Measurements from ENCODE around the gene TMEM54. TPM values are rescaled to one million over a fixed set of nuclear protein-coding genes. Genes with fewer than 3 reads are reported as not detected.

Gene TMEM54
- total RNA-seq, 2 donors from 2014 or later, result 8.6 to 12.3 TPM

DNA sequence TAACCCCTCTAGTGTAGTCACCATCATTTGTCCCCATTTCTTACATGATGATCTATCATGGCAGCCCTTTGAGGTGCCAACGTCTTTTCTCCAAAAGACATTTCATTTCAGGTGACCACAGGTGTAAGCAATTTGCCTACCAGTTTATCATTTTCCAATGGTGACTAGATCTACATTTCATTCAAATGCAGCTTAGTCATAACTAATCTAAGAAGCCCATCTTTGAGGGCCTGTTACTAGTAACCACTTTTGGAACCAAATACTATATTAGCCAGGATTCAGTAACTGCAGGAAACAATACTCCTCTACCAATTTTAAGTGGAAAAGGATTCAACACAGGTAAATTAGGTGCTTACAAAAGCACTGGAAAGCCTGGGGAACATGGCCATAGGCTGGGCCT lies 30.6 kb upstream of the TMEM54 start:
- peaks cover 9% of the 10 kb centered on the region for H3K27me3 ChIP-seq (ENCODE audit: control insufficient read depth, insufficient read depth, low read length, poor library complexity, severe bottlenecking)
- H3K4me1 Mint-ChIP-seq, result peaks cover 7% of the 10 kb centered on the region
- peaks cover 6% of the 10 kb centered on the region for H3K4me1 ChIP-seq (ENCODE audit: control insufficient read depth, insufficient read depth, low read length)
- peaks cover 17% of the 10 kb centered on the region for H3K36me3 ChIP-seq (ENCODE audit: control insufficient read depth, insufficient read depth, low read length)
- H3K36me3 Mint-ChIP-seq (ENCODE audit: low read depth), result peaks cover 11% of the 10 kb centered on the region
- no peak overlapping the region for H3K4me3 ChIP-seq (ENCODE audit: low read length)
- H3K9me3 ChIP-seq (ENCODE audit: control insufficient read depth, low read length), result peaks cover 6% of the 10 kb centered on the region
- H3K9ac ChIP-seq (ENCODE audit: extremely low read depth, low read length, poor library complexity, severe bottlenecking), result no peak overlapping the region
- peaks cover 35% of the 10 kb centered on the region for H3K27me3 Mint-ChIP-seq (ENCODE audit: insufficient read depth)
- no peak overlapping the region for H3K27ac Mint-ChIP-seq
- no peak for DNase-seq
- TF ChIP-seq, protein P1, sequence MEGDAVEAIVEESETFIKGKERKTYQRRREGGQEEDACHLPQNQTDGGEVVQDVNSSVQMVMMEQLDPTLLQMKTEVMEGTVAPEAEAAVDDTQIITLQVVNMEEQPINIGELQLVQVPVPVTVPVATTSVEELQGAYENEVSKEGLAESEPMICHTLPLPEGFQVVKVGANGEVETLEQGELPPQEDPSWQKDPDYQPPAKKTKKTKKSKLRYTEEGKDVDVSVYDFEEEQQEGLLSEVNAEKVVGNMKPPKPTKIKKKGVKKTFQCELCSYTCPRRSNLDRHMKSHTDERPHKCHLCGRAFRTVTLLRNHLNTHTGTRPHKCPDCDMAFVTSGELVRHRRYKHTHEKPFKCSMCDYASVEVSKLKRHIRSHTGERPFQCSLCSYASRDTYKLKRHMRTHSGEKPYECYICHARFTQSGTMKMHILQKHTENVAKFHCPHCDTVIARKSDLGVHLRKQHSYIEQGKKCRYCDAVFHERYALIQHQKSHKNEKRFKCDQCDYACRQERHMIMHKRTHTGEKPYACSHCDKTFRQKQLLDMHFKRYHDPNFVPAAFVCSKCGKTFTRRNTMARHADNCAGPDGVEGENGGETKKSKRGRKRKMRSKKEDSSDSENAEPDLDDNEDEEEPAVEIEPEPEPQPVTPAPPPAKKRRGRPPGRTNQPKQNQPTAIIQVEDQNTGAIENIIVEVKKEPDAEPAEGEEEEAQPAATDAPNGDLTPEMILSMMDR (conservative IDR thresholded peaks at IDR 0.05), result no peak
- no peak overlapping the region for H3K27ac ChIP-seq (ENCODE audit: low read depth, low read length)
- no peak overlapping the region for H3K4me3 Mint-ChIP-seq
- WGBS, 2 experiments (ENCODE audit: insufficient coverage in 1 of 2, insufficient read length in 1 of 2), result 95 to 100% methylated on average over 1 of the region's 1 CpG
- H3K9me3 Mint-ChIP-seq, result no peaks in the 10 kb centered on the region

DNA sequence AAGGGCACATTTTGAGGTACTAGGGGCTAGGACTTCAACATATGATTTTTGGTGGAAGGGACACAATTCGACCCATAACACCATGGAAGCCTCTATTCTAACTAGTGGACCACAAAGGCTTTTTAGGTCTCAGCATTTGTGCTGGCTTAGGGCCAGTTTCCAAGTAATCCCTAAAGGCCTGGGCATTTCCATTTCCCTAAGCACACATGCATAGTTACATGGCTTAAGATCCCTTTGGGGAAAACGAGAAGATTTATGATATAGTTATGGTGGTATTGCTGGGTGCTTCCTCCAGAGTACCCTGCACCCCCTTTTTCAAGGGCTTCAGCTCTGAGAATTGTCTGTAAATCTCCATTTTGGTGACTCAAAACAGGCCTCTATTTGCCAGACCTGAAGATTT lies 28.2 kb upstream of the TMEM54 start:
- TF ChIP-seq, protein P1 (conservative IDR thresholded peaks at IDR 0.05), result no peak
- Mint-ChIP-seq H3K4me3 (no peak overlapping the region), H3K36me3 (ENCODE audit: low read depth) (no peaks in the 10 kb centered on the region), H3K27me3 (ENCODE audit: insufficient read depth) (peaks cover 57% of the 10 kb centered on the region), H3K27ac (no peak overlapping the region), H3K9me3 (no peaks in the 10 kb centered on the region), H3K4me1 (peaks cover 22% of the 10 kb centered on the region)
- Histone ChIP-seq H3K36me3 (ENCODE audit: control insufficient read depth, insufficient read depth, low read length) (no peaks in the 10 kb centered on the region), H3K9ac (ENCODE audit: extremely low read depth, low read length, poor library complexity, severe bottlenecking) (no peak overlapping the region), H3K27me3 (ENCODE audit: control insufficient read depth, insufficient read depth, low read length, poor library complexity, severe bottlenecking) (peaks cover 25% of the 10 kb centered on the region), H3K4me3 (ENCODE audit: low read length) (no peak overlapping the region), H3K4me1 (ENCODE audit: control insufficient read depth, insufficient read depth, low read length) (peaks cover 6% of the 10 kb centered on the region), H3K9me3 (ENCODE audit: control insufficient read depth, low read length) (peaks cover 6% of the 10 kb centered on the region), H3K27ac (ENCODE audit: low read depth, low read length) (no peak overlapping the region)
- no peak for DNase-seq
- WGBS, 2 experiments (ENCODE audit: insufficient coverage in 1 of 2, insufficient read length in 1 of 2), result 81 to 100% methylated on average over 1 to 2 of the region's 2 CpGs

DNA sequence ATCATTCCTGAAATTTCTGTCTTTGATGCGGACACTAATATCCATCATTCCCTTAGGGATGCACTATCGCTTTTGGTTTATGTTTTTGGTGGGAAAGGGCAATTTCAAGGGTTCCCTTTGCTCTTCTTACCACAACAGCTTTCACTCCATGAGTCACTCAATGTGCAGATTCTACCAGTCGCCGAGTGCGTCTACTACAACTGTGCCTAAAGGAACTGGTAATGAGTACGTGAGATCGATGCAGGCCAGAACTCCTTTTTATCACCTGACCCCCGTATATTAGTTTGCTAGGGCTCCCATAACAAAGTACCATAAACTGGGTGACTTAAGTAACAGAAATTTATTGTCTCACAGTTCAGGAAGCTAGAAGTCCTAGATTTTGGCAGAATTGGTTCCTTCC lies 27.5 kb upstream of the TMEM54 start:
- H3K27me3 ChIP-seq (ENCODE audit: control insufficient read depth, insufficient read depth, low read length, poor library complexity, severe bottlenecking), result peaks cover 32% of the 10 kb centered on the region
- no peak for DNase-seq
- Mint-ChIP-seq H3K27me3 (ENCODE audit: insufficient read depth) (peaks cover 64% of the 10 kb centered on the region), H3K4me3 (no peak overlapping the region), H3K9me3 (no peaks in the 10 kb centered on the region), H3K27ac (no peak overlapping the region), H3K36me3 (ENCODE audit: low read depth) (no peaks in the 10 kb centered on the region), H3K4me1 (peaks cover 16% of the 10 kb centered on the region)
- WGBS, 2 experiments (ENCODE audit: insufficient coverage in 1 of 2, insufficient read length in 1 of 2), result 90 to 95% methylated on average over 7 to 8 of the region's 8 CpGs
- H3K9ac ChIP-seq (ENCODE audit: extremely low read depth, low read length, poor library complexity, severe bottlenecking), result no peak overlapping the region
- no peaks in the 10 kb centered on the region for H3K36me3 ChIP-seq (ENCODE audit: control insufficient read depth, insufficient read depth, low read length)
- TF ChIP-seq, protein P1 (conservative IDR thresholded peaks at IDR 0.05), result no peak
- peaks cover 2% of the 10 kb centered on the region for H3K4me1 ChIP-seq (ENCODE audit: control insufficient read depth, insufficient read depth, low read length)
- H3K27ac ChIP-seq (ENCODE audit: low read depth, low read length), result no peak overlapping the region
- H3K4me3 ChIP-seq (ENCODE audit: low read length), result no peak overlapping the region
- H3K9me3 ChIP-seq (ENCODE audit: control insufficient read depth, low read length), result peaks cover 6% of the 10 kb centered on the region
